HT1080 (cell line): ENCODE data around the gene FSHR. TPM values are rescaled to one million over a fixed set of nuclear protein-coding genes. Genes with fewer than 3 reads are reported as not detected.

Source experiments
- DNase-seq: peaks from one replicate; pipeline ENCODE4 v3.0.0-alpha.2; 2015; ENCODE audit warnings: low read depth
- total RNA-seq: library from RNA; depleted of rRNA; stranded (reverse); fragments of >200 nt; shearing (Covaris generic); gene quantifications from 2 replicates; pipeline ENCODE4 v1.2.3, GENCODE V29; 2014

FSHR gene
- total RNA-seq, 1 experiment from 2014 or later: not detected

DNA sequence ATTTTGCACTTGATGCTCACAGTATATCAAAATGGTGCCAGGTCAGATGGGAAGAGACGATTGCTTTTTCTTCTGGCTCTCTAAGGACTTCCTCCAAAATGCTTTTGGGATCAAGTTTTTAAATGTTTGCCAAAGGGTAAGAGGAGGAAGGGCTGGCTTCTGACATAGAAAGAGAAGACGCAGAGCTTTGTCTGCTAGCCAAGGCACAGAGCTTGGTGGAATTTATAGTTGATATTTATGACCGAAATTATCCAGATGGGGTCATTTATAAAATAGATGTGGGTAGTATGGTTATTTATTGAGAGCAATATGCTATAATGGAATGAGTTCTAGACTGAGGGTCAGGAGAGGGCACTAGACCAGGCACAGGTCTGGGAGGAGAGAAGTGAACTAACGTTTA lies 193.3 kb downstream of the FSHR start:
- no peak for DNase-seq

DNA sequence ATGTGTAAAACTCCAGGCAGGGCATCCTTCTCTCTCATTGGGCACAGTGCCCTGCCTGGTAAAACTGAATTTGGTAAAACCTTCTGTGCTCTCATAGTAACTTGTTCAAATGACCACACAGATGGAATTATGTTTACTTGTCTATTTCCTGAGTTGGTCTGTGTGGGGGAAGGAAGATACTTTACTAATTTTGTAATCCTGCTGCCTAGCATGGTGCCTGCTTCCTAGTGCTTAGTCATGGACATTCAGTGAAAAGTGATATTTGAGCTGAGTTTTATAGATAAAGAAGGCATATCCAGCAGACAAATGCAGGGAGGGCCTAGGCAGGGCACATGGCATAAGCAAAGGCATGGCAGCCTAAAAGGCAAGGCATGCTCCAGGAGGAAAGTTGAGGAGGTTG lies 199.4 kb downstream of the FSHR start:
- DNase-seq: peak; percentile 28

DNA sequence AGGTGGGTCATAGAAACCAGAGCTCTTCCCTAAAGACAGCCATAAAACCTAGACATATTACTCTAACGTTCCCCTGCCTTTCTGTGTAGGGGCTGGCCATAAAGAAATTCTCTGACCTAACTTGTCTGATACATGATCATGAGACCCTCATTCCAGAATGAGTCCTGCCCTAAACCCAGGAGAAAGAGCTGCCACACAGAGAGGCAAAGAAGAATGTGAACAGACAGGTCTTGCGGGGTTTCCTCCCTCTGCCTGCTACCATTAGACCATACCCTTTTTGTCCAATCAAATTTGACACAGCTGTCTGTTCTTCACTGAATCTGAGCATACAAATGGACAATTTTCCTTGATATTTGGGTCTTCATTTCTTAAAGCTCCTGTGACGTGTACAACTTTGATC lies 200.0 kb downstream of the FSHR start:
- no peak for DNase-seq

DNA sequence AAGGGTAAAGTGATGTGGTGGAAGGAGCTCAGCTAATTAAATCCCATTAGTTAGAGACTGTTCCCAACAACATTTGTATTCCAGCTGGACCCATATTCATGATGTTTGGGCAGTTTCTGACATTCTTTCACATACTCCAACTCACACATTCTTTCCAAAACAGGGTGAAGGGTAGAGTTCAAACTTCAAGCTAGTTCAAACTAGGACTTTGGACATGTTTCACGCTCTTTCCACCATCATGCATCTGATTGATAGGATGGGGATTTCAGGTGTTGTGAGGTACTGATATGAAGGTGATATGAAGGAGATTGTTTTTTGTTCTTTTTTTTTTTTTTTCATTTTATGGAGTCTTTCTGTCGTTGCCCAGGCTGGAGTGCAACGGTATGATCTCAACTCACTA lies 201.7 kb downstream of the FSHR start:
- DNase-seq: no peak

DNA sequence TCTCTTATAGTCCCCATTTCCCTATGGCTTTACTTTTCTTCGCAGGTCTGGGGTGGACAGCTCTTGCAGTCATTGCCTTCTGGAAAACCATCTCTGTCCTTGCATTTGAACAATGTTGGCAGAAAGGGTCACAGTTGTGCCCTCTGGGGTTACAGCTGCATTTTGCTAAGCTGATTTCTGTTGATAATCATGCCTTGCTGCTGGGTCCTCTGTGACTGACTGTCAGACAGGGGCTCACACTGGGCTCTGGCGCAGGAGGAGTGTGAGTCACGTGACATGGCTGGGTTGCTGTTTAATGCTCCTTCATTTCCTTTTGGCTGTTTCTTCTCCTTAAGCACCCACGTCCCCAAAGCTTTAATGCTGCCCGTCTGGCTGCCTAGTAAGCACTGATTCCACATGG lies 202.2 kb downstream of the FSHR start:
- no peak for DNase-seq

DNA sequence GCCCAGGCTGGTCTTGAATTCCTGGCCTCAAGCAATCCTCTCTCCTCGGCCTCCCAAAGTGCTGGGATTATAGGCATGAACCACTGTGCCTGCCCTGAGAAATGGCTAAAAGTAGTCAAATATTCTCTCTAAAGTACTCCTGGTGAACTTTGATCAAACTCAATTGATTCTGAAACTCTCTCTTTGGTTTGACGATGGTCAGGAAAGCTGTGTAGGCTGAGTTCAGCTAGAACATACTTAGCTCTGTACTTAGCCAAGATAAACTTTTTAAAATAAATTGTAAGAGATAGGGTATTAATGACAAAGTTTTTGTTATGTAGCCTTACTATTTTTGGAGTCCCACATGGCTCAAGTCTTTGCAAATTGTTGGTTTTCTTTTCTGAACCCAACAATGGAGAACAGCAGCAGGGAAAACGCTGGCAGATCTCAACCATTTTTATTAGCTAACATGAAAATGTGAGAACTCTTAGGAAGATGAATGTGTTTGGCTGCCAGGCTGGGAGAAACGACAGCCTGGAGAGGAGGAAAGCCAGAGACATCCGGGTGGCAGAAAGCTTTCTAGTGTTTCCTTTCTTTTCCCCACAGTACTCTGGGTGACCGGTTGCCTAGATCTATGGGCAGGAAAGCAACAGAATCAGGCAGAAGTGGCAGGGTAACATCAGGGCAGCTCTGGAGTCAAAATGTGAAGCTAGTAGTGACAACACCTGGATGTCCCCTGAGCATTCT lies 205.8 kb downstream of the FSHR start:
- DNase-seq: no peak

DNA sequence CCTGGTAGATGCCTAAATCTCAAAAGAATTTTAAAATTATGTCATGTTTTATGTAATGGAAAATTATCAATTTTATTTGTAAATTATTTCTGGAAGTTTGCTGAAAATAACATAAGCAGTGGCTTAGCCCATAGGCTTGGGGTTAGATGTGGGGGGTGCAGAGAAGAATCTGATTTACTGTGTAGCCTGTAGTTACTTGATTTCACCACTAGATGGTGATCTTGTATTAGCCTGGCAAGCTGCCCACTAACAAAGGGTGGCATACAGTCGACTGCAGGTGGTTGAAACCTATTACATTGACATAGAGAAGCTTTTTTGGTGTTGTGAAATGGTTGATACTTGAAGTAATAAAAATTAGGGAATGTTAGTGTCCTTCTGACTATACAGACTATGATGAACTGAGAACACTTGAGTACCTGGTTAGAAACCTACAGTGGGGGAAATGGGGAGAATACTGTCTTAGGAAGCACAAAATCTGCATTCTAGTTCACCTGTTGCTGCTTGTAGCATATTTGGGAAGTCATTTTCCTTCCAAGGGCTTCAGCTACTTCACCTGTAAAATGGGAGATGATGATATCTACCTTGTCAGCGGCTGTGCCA lies 207.8 kb downstream of the FSHR start:
- peak; percentile 49 for DNase-seq

DNA sequence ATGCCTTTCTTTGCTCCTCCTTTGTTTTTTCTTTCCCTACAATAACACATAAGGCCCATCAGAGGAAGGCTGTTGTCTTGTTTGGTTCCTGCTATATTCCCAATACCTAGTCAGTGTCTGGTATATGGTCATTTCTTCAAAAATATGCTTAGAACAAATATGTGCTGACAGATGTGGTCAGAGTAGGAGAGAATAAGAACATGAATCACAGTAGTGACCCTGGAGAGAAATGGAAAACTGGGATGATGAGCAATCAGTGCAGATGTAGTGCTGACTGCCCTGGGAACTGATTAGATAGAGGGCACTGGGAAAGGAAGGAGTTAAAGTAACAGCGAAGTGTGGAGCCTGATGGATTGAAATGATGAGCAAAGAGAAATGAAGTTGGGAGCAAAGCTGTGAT lies 209.4 kb downstream of the FSHR start:
- DNase-seq: peak; percentile 42

DNA sequence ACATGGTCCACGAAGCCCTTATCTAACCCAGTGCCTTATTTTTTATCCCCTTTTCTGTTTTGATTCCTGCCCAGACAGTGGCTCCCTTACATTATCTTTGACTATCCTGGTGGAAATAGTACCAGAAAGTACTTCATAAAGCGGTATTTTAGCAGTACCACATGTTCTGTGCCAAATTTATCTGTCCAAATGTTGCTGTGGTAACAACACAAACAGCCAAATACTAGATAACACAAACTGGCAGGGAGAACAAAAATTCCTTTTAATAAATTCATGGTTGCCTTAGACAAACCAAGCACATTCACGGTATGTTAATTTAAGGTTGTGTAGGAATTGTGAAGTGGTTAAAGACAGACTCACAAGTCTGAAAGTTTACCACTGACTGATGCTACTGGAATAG lies 210.9 kb downstream of the FSHR start:
- no peak for DNase-seq

DNA sequence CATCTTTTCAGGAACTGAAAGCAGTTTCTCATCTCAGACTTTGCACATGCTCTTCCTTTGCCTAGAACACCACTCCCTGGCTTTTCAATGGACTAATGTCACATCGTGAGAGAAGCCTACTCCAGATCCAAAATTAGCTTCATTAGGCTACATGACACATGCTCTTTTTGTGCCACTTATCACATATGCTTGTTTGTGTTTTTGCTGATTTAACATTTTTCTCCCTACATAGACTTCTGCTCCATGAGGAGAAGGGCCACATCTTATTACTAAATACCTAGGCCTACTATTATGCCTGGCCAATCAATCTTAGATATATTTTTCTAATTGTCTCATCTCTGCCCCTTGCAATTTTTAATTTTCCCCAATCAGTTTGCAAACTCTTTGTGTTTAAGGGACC lies 212.4 kb downstream of the FSHR start:
- no peak for DNase-seq

DNA sequence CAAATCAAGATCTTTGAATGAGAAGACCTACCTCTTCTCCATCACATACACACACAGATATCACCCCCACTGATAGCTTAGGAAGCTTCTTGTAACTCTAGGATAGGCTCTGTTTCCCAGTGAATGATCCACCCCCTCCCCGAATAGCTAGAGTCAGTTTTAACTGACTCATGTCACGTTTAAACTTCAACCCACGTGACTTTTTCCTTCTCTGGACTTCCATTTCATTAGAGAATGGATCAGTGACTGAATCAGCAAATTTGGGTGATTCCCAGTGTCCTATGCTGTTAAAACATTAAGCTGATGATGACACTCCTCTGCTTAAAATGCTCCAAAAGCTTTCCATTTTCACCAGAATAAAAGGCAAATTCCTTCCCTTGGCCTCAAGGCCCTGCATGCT lies 212.9 kb downstream of the FSHR start:
- DNase-seq: no peak

DNA sequence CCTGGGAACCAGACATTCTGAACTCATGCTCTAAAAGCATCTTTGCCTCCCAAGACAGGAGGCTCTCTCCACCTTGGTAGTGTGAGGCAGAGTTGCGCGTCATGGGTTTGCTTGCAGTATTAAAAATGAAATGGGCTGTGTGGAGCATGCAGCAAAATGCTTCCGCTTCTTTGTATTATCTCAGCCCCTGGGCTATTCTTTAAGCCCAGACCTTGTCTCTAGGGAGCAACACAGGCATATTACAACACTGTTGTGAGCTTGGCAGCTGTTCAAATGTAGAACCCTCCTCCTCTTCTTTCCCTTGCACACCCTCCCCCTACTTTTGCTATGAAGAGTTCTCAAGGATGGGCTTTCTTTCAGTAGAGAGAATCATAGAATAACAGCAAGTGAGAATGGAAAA lies 213.7 kb downstream of the FSHR start:
- DNase-seq: no peak

DNA sequence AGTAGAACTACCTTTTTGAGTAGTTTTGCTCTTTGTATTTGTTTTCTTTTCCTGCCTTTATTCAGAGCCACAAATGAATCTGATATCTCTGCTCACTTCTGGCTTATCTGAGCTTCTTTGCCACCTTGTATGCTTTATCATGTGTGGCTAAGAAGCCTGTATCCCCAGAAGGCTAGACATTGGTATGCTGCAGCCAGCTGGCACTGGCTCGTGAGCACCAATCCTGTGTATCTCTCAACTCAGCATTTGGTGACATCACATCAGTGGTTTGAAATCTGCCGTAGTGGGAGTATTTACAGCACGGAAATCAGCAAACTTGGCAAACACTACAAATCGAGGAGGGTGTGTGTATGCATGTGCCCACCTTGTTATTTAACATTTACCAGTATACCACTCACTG lies 215.1 kb downstream of the FSHR start:
- no peak for DNase-seq

DNA sequence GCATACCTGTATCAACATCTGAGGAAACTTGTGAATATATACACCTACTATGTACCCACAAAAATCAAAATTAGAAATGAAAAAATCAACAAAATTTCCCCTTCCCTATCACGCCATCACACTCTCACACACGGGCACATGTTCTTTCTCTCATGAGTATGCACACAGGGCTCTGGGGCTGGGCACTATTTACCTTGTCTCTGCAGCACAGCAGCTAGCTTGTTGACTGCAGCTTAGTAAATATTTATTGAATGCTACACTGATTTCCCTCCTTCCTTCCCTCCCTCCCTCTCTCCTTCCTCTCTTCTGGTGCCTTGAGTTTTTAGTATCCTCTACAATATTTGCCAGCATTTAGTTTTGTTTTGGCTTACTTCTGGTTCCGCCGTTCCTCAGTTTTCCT lies 216.1 kb downstream of the FSHR start:
- no peak for DNase-seq

DNA sequence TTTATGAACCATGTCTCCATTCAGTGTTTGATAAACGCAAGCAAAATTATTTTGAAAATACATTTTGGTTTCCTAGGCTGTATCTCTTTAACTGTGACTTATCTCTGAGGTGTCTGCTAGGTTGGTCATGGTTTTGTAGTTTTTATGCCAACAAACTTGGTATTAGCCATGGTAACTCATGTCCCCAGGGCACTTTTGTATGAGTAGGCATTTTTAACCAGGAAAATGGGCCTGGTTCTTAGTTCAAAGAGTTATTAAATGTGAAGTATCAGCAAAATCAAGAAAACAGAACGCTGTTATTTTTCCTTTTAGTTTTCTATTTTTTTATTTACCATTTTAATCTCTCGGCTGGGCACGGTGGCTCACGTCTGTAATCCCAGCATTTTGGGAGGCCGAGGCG lies 219.5 kb downstream of the FSHR start:
- no peak for DNase-seq

DNA sequence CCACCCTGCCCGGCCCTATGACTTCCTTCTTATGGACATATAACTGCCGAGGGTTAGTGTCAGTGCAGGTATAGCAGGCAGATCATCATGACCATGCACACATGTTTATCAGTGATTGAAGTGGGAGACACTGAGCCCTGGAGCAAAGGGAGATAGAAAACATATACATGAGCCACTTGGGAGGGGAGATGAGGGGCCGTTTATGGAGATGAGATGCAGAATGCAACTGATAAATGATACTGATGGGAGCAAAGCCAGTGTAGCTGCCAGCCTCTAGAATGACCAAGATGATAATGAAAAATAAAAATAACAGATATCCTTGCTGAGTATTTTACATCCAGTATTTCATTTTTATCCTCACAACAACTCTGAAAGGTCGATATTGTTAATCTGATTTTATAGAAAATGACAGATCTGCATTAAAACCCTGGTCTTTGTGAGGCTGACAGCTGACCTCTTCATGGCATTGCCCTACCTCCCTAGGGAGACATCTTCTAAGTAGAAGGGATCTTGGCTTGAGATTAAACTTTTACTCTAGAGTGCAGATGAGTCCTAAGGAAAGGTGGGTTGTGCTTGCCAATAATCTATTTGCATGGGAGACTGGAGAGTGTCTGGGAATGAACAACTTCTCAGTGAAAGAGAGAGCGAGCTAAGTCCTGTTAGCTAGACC lies 220.4 kb downstream of the FSHR start:
- DNase-seq: no peak

DNA sequence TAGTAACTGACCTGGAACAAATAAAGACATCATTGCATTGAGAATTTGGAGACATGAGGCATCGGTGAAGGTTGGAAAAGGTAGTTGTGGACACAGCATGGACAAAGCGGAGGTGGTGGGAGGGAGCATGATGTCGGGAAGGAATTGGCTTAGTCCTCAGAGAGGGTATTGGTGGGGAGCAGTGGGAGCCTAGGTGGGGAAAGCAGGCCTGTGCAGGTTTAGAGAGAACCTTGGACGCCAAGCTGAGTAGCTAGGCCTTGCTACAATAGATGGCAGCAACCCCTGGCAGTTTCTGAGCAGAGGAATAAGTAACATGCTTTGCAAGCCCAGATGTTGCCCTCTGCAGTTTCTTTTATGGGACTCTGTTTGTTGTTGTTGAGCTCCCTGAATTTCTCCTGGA lies 221.6 kb downstream of the FSHR start:
- DNase-seq: no peak

DNA sequence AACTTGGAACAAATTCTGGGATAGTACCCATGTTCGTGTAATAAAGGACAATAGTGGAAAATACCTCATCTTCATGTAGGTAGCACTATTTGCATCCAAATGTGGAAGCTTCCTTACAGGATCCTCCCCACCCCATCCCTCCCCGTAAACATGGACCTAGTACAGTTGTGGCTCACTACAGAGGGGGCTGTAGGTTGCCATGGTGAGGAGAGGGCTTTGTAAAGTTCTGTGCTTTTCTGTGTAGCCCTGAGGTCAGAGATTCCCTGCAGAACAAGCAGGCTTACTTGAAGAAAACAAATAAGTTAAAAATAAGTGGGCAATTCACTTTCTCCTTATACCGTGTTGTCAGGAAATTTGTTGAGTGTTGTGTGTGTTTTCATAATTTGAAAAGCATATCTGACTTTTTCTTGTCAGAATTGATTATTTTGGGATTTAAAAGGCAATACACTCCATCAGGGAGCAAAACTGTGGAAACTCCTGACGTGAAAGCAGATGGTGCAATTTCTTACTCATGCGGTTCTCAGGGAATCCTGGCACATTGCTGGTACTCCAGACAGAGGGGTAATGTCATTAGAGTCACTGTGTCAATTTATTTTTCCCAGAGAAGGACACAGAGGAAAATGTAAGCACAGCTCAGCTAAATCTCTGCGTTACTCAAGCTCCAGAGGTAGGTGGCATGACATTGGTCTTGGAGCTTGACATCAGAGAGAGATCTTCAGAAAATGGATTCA lies 224.6 kb downstream of the FSHR start:
- no peak for DNase-seq

DNA sequence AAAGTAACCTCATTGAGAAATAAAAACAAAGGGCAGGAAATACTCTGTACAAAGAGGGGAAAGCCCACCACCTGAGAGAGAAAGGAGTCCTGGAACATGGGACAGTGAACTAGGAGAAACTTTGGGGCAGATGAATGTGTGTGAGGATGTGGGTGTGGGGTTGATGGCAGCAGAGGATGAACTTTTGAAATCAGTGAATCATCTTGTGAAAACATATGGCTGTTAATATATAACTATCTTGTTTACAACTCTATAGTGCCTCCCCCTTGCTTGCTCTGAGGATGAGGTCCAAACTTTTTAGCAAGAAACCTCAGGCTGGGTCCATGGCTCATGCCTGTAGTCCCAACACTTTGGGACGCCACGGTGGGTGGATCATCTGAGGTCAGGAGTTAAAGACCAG lies 227.0 kb downstream of the FSHR start:
- DNase-seq: no peak

DNA sequence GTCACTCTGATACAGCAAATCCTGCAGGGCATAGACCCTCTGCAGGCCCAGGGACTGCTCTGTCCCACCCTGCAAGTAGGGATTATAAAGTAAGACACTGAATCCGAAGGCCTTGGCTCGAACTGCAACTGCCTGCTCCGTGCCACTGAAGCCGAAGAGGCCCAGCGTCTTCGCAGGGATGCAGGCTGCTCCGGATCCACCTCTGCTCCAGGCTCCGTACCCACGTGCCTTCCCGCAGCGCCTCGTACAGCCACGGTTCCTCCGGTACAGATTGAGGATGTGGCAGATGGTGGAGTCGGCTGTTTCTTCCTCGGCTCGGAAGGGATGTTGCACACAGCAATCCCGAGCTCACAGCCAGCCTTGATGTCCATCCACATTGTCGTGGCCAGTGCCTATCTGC lies 238.4 kb downstream of the FSHR start:
- DNase-seq: no peak

DNA sequence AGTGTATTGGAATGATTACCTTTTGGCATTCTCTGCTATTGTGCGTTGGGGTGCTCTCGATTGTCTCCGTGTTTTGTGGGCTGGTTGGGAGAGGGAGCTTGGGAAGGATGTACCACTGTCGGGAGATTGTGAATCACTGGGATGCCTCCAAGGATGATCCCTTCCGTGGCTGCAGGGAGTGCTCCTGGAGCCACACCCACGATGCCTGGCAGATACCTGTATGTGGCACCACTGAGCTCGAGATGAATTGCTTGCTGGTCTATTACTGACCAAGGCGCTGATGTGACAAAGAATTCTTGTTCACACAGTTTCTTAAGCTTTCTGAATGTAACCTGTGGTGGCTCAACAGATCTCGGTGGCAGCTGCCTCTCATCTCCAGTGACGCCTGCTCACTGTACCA lies 239.1 kb downstream of the FSHR start:
- DNase-seq: no peak

DNA sequence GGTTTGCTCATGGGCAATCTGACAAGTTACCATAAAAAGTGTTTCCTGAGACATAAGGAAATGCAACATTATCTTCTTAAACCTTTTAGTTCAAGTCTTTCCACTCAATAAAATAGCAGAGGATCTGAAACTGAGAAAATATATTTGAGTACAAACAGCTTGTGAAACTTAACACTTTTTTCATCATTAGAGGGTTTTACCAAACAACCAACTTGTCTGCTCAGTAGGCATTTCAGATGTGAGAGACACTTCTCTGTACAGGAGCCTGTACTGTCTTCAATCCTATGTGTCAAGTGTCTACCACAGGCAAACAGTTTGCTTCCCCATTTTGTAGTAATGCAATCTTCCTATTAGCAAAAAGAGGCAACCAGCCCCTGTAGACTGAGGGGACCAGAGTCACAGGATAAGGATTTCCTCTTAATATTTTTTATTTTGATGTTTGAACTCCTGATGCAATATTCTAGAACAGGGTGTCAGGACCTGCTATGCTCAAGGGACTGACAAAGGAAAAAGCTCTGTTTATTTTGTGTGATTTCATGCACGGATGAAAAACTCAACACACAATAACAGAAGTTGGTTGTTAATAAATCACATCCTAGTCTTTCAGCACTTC lies 239.7 kb downstream of the FSHR start:
- DNase-seq: no peak
